Measurements from ENCODE around the gene OR5I1. TPM values are rescaled to one million over a fixed set of nuclear protein-coding genes. Genes with fewer than 3 reads are reported as not detected.

OR5I1 gene
- total RNA-seq, 2 experiments from 2014 or later: not detected

Other genes starting within 250 kb of the OR5I1 start
- not detected for gene OR5D13, start 163.0 kb downstream of the OR5I1 start, total RNA-seq
- not detected for gene OR5D14, start 140.8 kb downstream of the OR5I1 start, total RNA-seq
- gene OR5L1, start 125.0 kb downstream of the OR5I1 start, total RNA-seq: not detected
- gene OR5D18, start 116.8 kb downstream of the OR5I1 start, total RNA-seq: not detected
- not detected for gene OR5L2, start 109.2 kb downstream of the OR5I1 start, total RNA-seq
- not detected for gene OR5D16, start 97.6 kb downstream of the OR5I1 start, total RNA-seq
- gene TRIM51, start 53.1 kb downstream of the OR5I1 start, total RNA-seq: not detected
- gene OR5W2, start 21.8 kb downstream of the OR5I1 start, total RNA-seq: not detected
- not detected for gene OR10AG1, start 33.5 kb upstream of the OR5I1 start, total RNA-seq
- not detected for gene OR5F1, start 58.2 kb upstream of the OR5I1 start, total RNA-seq
- gene OR5AS1, start 91.3 kb upstream of the OR5I1 start, total RNA-seq: not detected
- not detected for gene OR8I2, start 156.9 kb upstream of the OR5I1 start, total RNA-seq
- gene OR8H2, start 167.3 kb upstream of the OR5I1 start, total RNA-seq: not detected
- not detected for gene OR8H3, start 186.0 kb upstream of the OR5I1 start, total RNA-seq
- not detected for gene OR8J3, start 203.8 kb upstream of the OR5I1 start, total RNA-seq
- not detected for gene OR8K5, start 223.9 kb upstream of the OR5I1 start, total RNA-seq
- not detected for gene OR5J2, start 240.2 kb upstream of the OR5I1 start, total RNA-seq

All from activated CD4-positive, alpha-beta memory T cell treated with anti-CD3 and anti-CD28 coated beads for 36 hours (primary cell).